Stimulated activated naive CD8-positive, alpha-beta T cell treated with anti-CD3 and anti-CD28 coated beads, Interleukin-15, amount 100 ng/mL, for 72 hours (primary cell): Measurements from ENCODE around the gene TSPAN15.
A peak's percentile ranks its signal among the peaks of the same experiment; 100 is the strongest.

Source experiments
- ATAC-seq: fragments of 150-1000 bp; cut with Tn5 transposase; 2 replicates; pipeline ENCODE4 v1.10.0; 2021; ENCODE audit warnings: mild to moderate bottlenecking, moderate library complexity
- DNase-seq, 2 donors: peaks; one replicate each; pipeline ENCODE4 v3.0.0; 2021 to 2022
- H3K27ac Mint-ChIP-seq, 2 donors: one replicate each; pipeline ENCODE4 v1.8.0; 2022; ENCODE audit warnings: mild to moderate bottlenecking in 2 of 2, mixed read lengths in 2 of 2, moderate library complexity in 2 of 2
- H3K27me3 Mint-ChIP-seq: one replicate; pipeline ENCODE4 v1.8.0; 2022; ENCODE audit warnings: mixed read lengths
- H3K4me1 Mint-ChIP-seq: one replicate; pipeline ENCODE4 v1.8.0; 2022; ENCODE audit warnings: mild to moderate bottlenecking, mixed read lengths
- H3K4me3 Mint-ChIP-seq, 2 donors: one replicate each; pipeline ENCODE4 v1.8.0; 2022; ENCODE audit warnings: mild to moderate bottlenecking in 2 of 2, mixed read lengths in 2 of 2, moderate library complexity in 1 of 2
- H3K9me3 Mint-ChIP-seq, 2 donors: one replicate each; pipeline ENCODE4 v1.8.0; 2022; ENCODE audit warnings: mixed read lengths in 2 of 2

Gene TSPAN15

GRCh38 chr10:69413221-69413865, 37.9 kb upstream of the TSPAN15 start:
- Mint-ChIP-seq H3K4me1 (peaks cover 10% of the 10 kb centered on the region), H3K4me3 (no peak overlapping the region), H3K27ac (no peak overlapping the region), H3K27me3 (no peaks in the 10 kb centered on the region), H3K9me3 (no peaks in the 10 kb centered on the region)
- DNase-seq (peak; percentile 31 to 43), ATAC-seq (peak; percentile 27)

DNA sequence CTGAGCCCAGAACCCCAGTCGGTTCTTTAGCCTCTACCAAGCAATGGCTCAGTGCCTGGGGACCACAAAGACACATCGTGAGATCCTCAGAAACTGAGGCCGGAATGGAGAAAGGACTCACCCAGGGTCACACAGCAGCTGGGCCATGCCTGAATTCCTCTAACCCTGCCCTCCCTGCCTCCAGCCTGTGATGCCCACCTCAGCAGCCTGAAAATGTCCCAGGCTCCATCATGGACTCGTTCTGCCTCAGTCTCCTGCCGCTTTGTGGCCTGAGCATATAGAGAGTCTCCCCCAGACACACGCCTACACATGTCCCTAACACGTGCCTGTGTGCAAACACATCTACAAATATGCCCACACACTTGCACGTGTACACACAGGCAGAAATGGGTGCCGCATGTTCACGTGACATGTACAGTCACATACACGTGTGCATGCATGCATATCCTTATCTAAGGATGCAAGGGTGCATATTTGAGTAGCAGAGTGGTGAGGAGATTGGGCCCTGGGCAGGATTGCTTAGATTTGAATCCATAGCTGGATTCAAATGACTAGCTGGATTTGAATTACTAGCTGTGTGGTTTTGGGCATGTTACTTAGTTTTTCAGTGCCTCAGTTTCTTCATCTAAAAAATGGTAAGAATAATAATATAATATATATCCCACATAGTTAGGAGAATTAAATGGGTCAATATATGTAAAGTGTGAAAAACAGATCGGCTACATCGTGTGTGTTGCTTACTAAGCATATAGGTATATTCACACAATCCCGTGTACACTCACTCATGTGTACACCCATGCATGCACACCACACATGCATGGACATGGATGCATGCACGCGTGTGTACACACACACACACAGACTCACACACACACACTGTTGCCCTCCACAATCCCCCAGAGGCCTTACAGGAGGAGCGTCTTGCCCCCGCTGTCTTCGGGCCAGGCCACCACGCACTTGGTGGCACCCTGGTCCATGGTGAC, 36.9 kb upstream of the TSPAN15 start:
- Mint-ChIP-seq H3K4me1 (peaks cover 6% of the 10 kb centered on the region), H3K27ac (no peak overlapping the region), H3K27me3 (no peaks in the 10 kb centered on the region), H3K9me3 (no peaks in the 10 kb centered on the region), H3K4me3 (no peak overlapping the region)
- no peak for DNase-seq
- no peak for ATAC-seq

GRCh38 chr10:69415049-69415448, 36.2 kb upstream of the TSPAN15 start:
- Mint-ChIP-seq H3K4me1 (peaks cover 6% of the 10 kb centered on the region), H3K27me3 (no peaks in the 10 kb centered on the region), H3K27ac (no peak overlapping the region), H3K9me3 (no peaks in the 10 kb centered on the region), H3K4me3 (no peak overlapping the region)
- ATAC-seq (no peak), DNase-seq (no peak)

DNA sequence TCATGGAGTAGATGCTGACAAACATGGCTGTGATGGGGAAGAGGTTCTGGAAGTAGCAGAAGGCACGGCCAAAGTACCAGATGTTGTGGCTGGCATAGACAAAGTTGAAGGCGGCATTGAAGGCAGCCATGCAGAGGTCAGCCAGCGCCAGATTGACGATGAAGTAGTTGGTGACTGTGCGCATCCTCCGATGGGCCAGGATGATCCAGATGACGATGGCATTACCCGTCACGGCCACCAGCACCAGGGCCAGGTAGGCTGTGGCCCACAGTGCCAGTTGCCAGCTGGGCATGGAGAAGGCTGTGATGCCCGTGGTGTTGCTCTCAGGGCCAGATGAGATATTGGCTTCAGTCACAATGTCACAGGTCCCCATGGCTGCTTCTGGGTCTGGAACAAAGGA, 35.3 kb upstream of the TSPAN15 start:
- ATAC-seq, result no peak
- Mint-ChIP-seq H3K27ac (no peak overlapping the region), H3K4me3 (no peak overlapping the region), H3K27me3 (no peaks in the 10 kb centered on the region), H3K9me3 (no peaks in the 10 kb centered on the region), H3K4me1 (peaks cover 6% of the 10 kb centered on the region)
- DNase-seq, result no peak

GRCh38 chr10:69416695-69417094, 34.6 kb upstream of the TSPAN15 start, which contains the start of gene TACR2:
TACR2 (minus strand) TSS chr10:69416918; CDS start chr10:69416323, 595 bp downstream.
- H3K4me1 Mint-ChIP-seq, result peaks cover 7% of the 10 kb centered on the region
- no peak within 1 kb of the TSS for H3K4me3 Mint-ChIP-seq
- no peaks in the 10 kb centered on the region for H3K27me3 Mint-ChIP-seq
- no peaks in the 10 kb centered on the region for H3K9me3 Mint-ChIP-seq
- ATAC-seq (no peak), DNase-seq (no peak)
- no peak within 1 kb of the TSS for H3K27ac Mint-ChIP-seq

DNA sequence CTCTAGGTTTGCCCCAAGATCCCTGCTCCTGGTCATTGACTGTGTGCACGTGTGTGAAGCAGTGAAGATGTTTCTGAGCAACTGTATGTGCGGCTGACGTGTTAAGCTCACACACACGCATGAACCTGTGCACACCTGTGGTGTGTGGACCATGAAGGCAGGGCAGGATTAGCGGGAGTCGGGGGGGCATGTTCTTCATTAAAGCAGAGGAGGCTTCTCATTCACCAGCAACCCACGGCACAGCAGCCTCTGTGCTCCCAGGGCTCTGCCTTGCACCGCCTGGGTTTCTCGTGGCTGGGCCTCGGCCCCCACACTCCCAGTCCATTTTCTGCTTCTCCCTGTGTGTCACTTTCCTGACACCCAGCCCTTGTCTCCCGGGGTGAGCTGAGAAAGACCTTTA, 33.7 kb upstream of the TSPAN15 start:
- no peak for DNase-seq
- Mint-ChIP-seq H3K27ac (no peak overlapping the region), H3K27me3 (no peaks in the 10 kb centered on the region), H3K4me1 (peaks cover 13% of the 10 kb centered on the region), H3K9me3 (no peaks in the 10 kb centered on the region), H3K4me3 (no peak overlapping the region)
- no peak for ATAC-seq

DNA sequence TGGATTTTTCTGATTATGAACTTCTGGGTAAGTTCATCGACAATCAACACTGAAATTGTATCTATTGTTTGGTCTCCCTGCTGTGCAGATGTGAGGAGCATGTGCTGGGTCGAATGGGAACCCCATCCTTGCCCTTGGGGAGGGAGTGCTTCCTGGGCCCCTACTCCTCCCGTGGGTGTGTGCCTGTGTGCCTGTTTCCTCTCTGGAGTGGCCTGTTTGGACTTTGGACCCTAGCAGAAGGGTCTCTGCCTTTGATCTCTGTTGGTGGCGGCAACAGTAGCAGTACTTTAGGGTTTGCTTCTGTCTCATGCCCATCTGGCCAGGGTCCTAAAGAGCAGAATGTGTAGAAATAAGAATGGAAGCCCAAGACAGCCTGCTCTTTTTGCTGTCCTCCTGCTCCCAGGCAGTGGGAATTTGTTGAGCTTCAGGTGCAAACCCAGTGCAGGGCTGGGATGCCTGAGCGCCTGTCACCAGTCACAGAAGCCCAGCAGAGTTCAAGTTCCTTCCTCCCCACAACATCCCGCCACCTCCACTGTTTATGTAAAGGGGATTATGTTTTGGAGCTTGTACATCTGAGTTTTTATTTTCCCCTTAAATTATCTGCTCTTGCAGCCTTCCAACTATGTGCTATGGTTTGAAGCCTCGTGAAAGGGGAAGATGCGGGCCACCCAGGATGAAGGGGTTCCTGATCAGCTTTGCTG, 33.1 kb upstream of the TSPAN15 start:
- Mint-ChIP-seq H3K4me1 (peaks cover 9% of the 10 kb centered on the region), H3K4me3 (no peak overlapping the region), H3K27ac (peak overlapping the region in 1 of 2 donors; percentile 57), H3K27me3 (no peaks in the 10 kb centered on the region), H3K9me3 (no peaks in the 10 kb centered on the region)
- DNase-seq, result no peak
- ATAC-seq, result no peak

DNA sequence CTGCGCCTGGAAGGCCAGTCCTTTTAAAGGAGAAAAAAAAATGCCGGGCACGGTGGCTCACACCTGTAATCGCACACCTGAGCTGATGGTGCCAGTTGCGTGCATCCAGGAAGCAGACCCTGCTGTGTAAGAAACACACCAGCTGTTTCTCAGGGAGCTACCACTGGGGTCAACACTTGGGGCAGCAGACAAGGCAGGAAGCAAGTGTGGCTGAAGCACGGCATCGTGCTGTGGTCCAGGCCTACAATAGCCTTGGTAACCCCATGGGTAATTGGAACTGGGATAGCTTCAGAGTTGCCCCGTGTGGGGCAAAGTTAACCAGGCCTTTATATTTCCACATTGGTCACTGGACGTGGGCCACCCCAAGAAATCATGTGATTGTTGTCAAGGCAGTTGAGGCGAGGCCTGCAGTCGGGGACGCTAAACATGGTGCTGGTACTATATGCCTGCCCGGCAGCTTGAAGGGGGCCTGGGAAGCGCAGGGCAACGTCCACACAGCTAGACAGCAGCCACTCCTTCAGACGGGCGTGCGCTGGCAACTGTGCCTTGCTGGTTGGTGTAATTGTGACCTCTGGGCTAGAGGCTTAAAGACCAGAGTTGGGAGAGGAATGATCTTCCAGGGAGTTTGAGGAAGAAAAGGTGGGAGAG, 32.0 kb upstream of the TSPAN15 start:
- Mint-ChIP-seq H3K27ac (no peak overlapping the region), H3K4me1 (peaks cover 12% of the 10 kb centered on the region), H3K9me3 (peaks cover 0 to 5% of the 10 kb centered on the region in 2 donors)

DNA sequence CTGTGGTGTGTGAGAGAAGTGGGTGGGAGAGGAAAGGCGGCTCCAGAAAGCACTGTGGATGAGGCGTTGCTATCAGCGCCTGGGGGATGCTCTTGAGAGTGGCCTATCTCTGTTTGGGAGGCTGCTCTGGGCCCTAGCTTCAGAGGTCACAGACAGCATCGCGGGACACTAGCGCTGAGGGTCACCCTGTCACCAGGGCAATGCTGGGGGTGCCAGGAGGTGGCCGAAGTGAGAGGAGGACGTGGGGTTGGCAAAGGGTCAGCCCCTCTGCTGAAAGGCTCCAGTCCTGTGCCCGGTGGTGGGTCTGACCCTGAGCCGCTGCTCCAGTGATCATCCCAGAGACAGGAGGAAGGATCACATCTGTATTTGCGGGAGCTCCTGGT, 31.5 kb upstream of the TSPAN15 start:
- H3K4me3 Mint-ChIP-seq, result no peak overlapping the region
- peaks cover 14% of the 10 kb centered on the region for H3K4me1 Mint-ChIP-seq
- no peaks in the 10 kb centered on the region for H3K27me3 Mint-ChIP-seq
- H3K27ac Mint-ChIP-seq, result no peak overlapping the region
- no peak for DNase-seq
- peaks cover 0 to 7% of the 10 kb centered on the region in 2 donors for H3K9me3 Mint-ChIP-seq
- ATAC-seq, result no peak

More for the DNA sequence above, 32.0 kb upstream of the TSPAN15 start:
- no peak for ATAC-seq
- DNase-seq, result no peak
- Mint-ChIP-seq H3K4me3 (no peak overlapping the region), H3K27me3 (no peaks in the 10 kb centered on the region)

DNA sequence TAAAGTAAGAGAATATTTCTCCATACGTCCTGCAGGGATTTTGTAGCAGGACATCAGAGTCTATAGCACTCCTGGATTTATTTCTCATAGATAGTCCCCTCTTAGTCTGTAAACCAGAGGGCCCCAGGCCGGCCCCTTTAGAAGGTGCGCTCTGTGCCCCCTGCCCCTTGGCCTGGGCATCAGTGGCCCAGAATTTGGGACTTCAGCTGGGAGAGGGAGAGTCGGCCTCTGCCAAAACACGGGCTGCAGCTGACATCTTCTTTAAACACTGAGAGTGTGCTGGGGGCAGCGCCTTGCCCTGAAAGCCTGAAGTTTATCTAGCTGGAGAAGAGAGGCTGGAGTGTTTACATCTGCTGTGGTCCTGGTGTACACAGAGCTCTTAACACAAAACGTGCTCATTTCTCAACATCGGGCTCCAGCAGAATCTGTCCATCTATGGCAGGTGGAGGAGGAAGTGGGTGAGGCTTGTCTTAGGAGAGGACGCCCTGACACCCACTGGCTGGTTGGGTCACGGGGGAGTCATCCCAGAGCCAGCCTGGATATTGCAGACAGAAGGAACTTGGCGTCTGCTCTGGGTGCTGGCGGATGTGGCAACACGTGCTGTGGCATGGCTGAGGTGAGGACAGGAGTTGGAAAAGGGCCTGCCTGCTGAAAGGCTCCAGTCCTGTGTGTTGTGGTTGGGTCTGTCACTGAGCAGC, 29.5 kb upstream of the TSPAN15 start:
- Mint-ChIP-seq H3K4me1 (peaks cover 31% of the 10 kb centered on the region), H3K27me3 (no peaks in the 10 kb centered on the region), H3K4me3 (no peak overlapping the region), H3K27ac (peak overlapping the region in 1 of 2 donors; percentile 16), H3K9me3 (peaks cover 0 to 7% of the 10 kb centered on the region in 2 donors)
- ATAC-seq, result no peak
- DNase-seq, result no peak

GRCh38 chr10:69422676-69423075, 28.6 kb upstream of the TSPAN15 start:
- no peaks in the 10 kb centered on the region for H3K27me3 Mint-ChIP-seq
- H3K9me3 Mint-ChIP-seq, result peaks cover 0 to 7% of the 10 kb centered on the region in 2 donors
- H3K4me1 Mint-ChIP-seq, result peaks cover 32% of the 10 kb centered on the region
- DNase-seq, result no peak
- H3K27ac Mint-ChIP-seq, result no peak overlapping the region
- no peak overlapping the region for H3K4me3 Mint-ChIP-seq
- ATAC-seq, result no peak

DNA sequence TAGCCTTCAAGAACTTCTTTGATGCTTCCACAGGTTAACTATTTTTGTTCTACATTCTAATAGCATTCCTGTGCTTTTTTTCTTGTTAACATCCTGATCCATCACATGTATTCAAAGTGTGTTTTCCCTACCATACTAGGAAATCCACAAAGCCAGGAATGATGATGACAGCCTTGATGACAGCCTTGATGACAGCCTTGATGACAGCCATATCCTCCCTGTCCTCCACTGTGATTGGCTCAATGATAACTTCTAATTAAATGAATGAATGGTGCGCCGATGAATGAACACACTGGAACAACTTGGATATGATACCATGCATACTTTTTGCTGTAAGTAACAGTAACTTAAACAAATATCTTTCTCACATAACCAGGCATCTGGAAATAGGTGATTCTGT, 26.2 kb upstream of the TSPAN15 start:
- Mint-ChIP-seq H3K27ac (no peak overlapping the region), H3K4me3 (no peak overlapping the region), H3K4me1 (peaks cover 46% of the 10 kb centered on the region), H3K9me3 (peaks cover 0 to 7% of the 10 kb centered on the region in 2 donors), H3K27me3 (no peaks in the 10 kb centered on the region)
- DNase-seq (no peak), ATAC-seq (no peak)

DNA sequence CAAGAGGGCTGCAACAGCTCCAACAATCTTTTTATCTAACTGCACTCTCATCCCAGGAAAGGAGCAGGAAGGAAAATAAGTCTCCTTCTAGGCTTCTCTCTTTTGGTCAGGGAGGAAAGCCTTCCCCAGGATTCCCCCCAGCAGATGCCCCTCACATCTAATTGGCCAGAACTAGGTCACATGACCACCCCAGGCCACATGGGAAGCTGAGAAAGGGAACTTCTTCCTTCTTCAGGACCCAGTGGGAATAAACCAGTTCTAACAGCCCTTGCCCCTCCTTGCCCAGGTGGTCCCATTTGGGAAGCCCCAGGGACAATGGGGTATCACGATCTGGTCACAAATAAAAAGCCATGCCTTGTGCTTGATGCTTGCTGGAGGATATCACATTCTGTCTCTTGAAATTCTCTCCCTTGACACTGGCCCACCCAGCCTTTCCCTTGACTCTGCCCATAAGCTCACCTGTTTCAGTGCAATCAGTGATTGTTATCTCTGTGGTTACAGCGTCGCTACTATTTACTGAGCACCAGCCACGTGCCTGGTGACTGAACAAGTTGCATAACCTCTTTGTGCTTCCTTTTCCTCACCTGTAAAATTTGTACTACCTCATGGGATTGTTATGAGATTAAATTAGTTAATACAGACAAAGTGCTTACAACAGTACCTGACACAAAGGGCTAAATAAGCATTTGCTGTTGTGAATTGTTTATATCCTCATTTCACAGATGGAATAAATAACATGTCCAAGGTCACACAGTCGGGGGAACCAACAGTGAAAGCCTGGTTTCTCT, 25.6 kb upstream of the TSPAN15 start:
- DNase-seq, result no peak
- H3K9me3 Mint-ChIP-seq, result peaks cover 0 to 7% of the 10 kb centered on the region in 2 donors
- no peaks in the 10 kb centered on the region for H3K27me3 Mint-ChIP-seq
- peak overlapping the region in 1 of 2 donors; percentile 35 for H3K27ac Mint-ChIP-seq
- H3K4me3 Mint-ChIP-seq, result no peak overlapping the region
- no peak for ATAC-seq
- H3K4me1 Mint-ChIP-seq, result peaks cover 46% of the 10 kb centered on the region

- ATAC-seq (no peak), DNase-seq (no peak)
- Mint-ChIP-seq H3K9me3 (peaks cover 0 to 7% of the 10 kb centered on the region in 2 donors), H3K4me1 (peaks cover 46% of the 10 kb centered on the region), H3K27me3 (no peaks in the 10 kb centered on the region), H3K4me3 (no peak overlapping the region), H3K27ac (no peak overlapping the region)
These were observed 24.9 kb upstream of the TSPAN15 start for GRCh38 chr10:69426376-69426727.
